Hepatocyte (in vitro differentiated cells): ENCODE results near the gene GJA10. TPM values are rescaled to one million over a fixed set of nuclear protein-coding genes. Genes with fewer than 3 reads are reported as not detected.

ENCODE experiments used
- DNase-seq: peaks from one replicate; pipeline ENCODE4 v3.0.0-alpha.2; 2016; ENCODE audit warnings: low spot score
- H2AFZ ChIP-seq: fragments of 200-600 bp; sonication (generic); 2 replicates; pipeline ENCODE4 v1.6.0; 2016; ENCODE audit warnings: antibody characterized with exemption, mild to moderate bottlenecking
- H3K27ac ChIP-seq: fragments of 200-600 bp; sonication (generic); 2 replicates; pipeline ENCODE4 v1.5.1; 2016; ENCODE audit warnings: mild to moderate bottlenecking
- H3K27me3 ChIP-seq: fragments of 200-600 bp; sonication (generic); 2 replicates; pipeline ENCODE4 v1.6.1; 2016
- H3K36me3 ChIP-seq: fragments of 200-600 bp; sonication (generic); replicated peaks from 2 replicates; pipeline ENCODE4 v1.5.1; 2016; ENCODE audit warnings: low read depth; ENCODE audit not compliant: insufficient read depth
- H3K4me1 ChIP-seq: fragments of 200-600 bp; sonication (generic); 2 replicates; pipeline ENCODE4 v1.5.1; 2016; ENCODE audit warnings: mild to moderate bottlenecking, moderate library complexity; ENCODE audit not compliant: insufficient read depth
- H3K4me2 ChIP-seq: fragments of 200-600 bp; sonication (generic); 2 replicates; pipeline ENCODE4 v1.6.0; 2016
- H3K4me3 ChIP-seq: fragments of 200-600 bp; sonication (generic); 2 replicates; pipeline ENCODE4 v1.5.1; 2016; ENCODE audit warnings: mild to moderate bottlenecking
- H3K79me2 ChIP-seq: fragments of 200-600 bp; sonication (generic); 2 replicates; pipeline ENCODE4 v1.6.0; 2017; ENCODE audit warnings: mild to moderate bottlenecking
- H3K9me2 ChIP-seq: fragments of 200-600 bp; sonication (generic); replicated peaks from 2 replicates; pipeline ENCODE4 v1.6.0; 2017; ENCODE audit warnings: mild to moderate bottlenecking; ENCODE audit not compliant: insufficient read depth
- H3K9me3 ChIP-seq: fragments of 200-600 bp; sonication (generic); 2 replicates; pipeline ENCODE4 v1.5.1; 2016; ENCODE audit warnings: low read depth, mild to moderate bottlenecking
- H4K20me1 ChIP-seq: fragments of 200-600 bp; sonication (generic); 2 replicates; pipeline ENCODE4 v1.6.0; 2016; ENCODE audit warnings: mild to moderate bottlenecking; ENCODE audit not compliant: insufficient read depth, poor library complexity, severe bottlenecking
- CTCF ChIP-seq: fragments of 200-600 bp; sonication (generic); IDR thresholded peaks from 2 replicates; pipeline ENCODE4 v1.5.1; 2016; ENCODE audit warnings: antibody characterized with exemption, mild to moderate bottlenecking; ENCODE audit not compliant: poor library complexity
- EZH2 ChIP-seq: fragments of 200-600 bp; sonication (generic); IDR thresholded peaks from 2 replicates; pipeline ENCODE4 v1.6.1; 2016; ENCODE audit warnings: antibody characterized with exemption, mild to moderate bottlenecking, borderline replicate concordance
- EZH2phosphoT487 ChIP-seq: fragments of 200-600 bp; sonication (generic); IDR thresholded peaks from one replicate; pipeline ENCODE4 v1.6.1; 2018; ENCODE audit warnings: antibody characterized with exemption, mild to moderate bottlenecking, low read depth, moderate library complexity; ENCODE audit not compliant: unreplicated experiment, severe bottlenecking
- WGBS: methylation state at CpG from one replicate; pipeline ENCODE4 v1.1.6; 2016; ENCODE audit warnings: low lambda C conversion rate; ENCODE audit errors: missing lambda C conversion rate; 5-methylcytosine and 5-hydroxymethylcytosine counted together
- polyA plus RNA-seq: library from polyadenylated mRNA; unstranded; fragments of >200 nt; fragmentation: Nextera tagmentation; extraction: Ambion mirVana; gene quantifications from 2 replicates; pipeline ENCODE4 v1.2.1, GENCODE V29; 2016
- total RNA-seq: library from RNA; depleted of rRNA; stranded (reverse); fragments of >200 nt; gene quantifications from 2 replicates; pipeline ENCODE4 v1.2.3, GENCODE V29; 2014

Gene GJA10
- total and polyA plus RNA-seq, 2 experiments from 2014 or later = not detected

GRCh38 chr6:89927264-89927663, 33.0 kb downstream of the GJA10 start:
- Histone ChIP-seq H2AFZ (no peak overlapping the region), H3K36me3 (no peaks in the 10 kb centered on the region), H4K20me1 (no peaks in the 10 kb centered on the region), H3K9me2 (no peaks in the 10 kb centered on the region), H3K9me3 (no peaks in the 10 kb centered on the region), H3K4me2 (no peak overlapping the region), H3K27me3 (no peaks in the 10 kb centered on the region), H3K4me3 (no peak overlapping the region), H3K4me1 (no peaks in the 10 kb centered on the region), H3K27ac (no peak overlapping the region), H3K79me2 (no peaks in the 10 kb centered on the region)
- 94% methylated on average over 5 of the region's 5 CpGs for WGBS
- TF ChIP-seq EZH2 (no peak), EZH2phosphoT487 (no peak), CTCF (no peak)
- DNase-seq = no peak

GRCh38 chr6:89927791-89928550, 33.7 kb downstream of the GJA10 start:
- no peak overlapping the region for H3K27ac ChIP-seq
- H3K9me3 ChIP-seq = no peaks in the 10 kb centered on the region
- H3K9me2 ChIP-seq = no peaks in the 10 kb centered on the region
- no peaks in the 10 kb centered on the region for H3K79me2 ChIP-seq
- no peak overlapping the region for H3K4me2 ChIP-seq
- no peak overlapping the region for H2AFZ ChIP-seq
- no peaks in the 10 kb centered on the region for H4K20me1 ChIP-seq
- no peak overlapping the region for H3K4me3 ChIP-seq
- no peaks in the 10 kb centered on the region for H3K27me3 ChIP-seq
- DNase-seq = no peak
- WGBS = 80% methylated on average over 6 of the region's 6 CpGs
- H3K36me3 ChIP-seq = no peaks in the 10 kb centered on the region
- TF ChIP-seq CTCF (no peak), EZH2 (no peak), EZH2phosphoT487 (no peak)
- H3K4me1 ChIP-seq = no peaks in the 10 kb centered on the region

- H3K9me2 ChIP-seq = no peaks in the 10 kb centered on the region
- H3K4me3 ChIP-seq = no peak overlapping the region
- H3K27me3 ChIP-seq = no peaks in the 10 kb centered on the region
- no peak overlapping the region for H2AFZ ChIP-seq
- no peak overlapping the region for H3K27ac ChIP-seq
- 74% methylated on average over 6 of the region's 6 CpGs for WGBS
- H3K79me2 ChIP-seq = no peaks in the 10 kb centered on the region
- no peak overlapping the region for H3K4me2 ChIP-seq
- TF ChIP-seq EZH2phosphoT487 (no peak), CTCF (no peak), EZH2 (no peak)
- H4K20me1 ChIP-seq = no peaks in the 10 kb centered on the region
- no peaks in the 10 kb centered on the region for H3K4me1 ChIP-seq
- DNase-seq = no peak
- no peaks in the 10 kb centered on the region for H3K9me3 ChIP-seq
- no peaks in the 10 kb centered on the region for H3K36me3 ChIP-seq
Measured at GRCh38 chr6:89928604-89929003, 34.3 kb downstream of the GJA10 start.
